WTC11 (cell line): ENCODE data around the gene NMRK1. TPM values are rescaled to one million over a fixed set of nuclear protein-coding genes. Genes with fewer than 3 reads are reported as not detected.

Source experiments
- ATAC-seq: fragments of 200-7000 bp; cut with Tn5 transposase; 2 replicates; pipeline ENCODE4 v1.10.0; 2021; ENCODE audit warnings: mild to moderate bottlenecking, moderate library complexity
- CTCF ChIA-PET: fragments of 300-600 bp; sonication (Branson Sonifier 250); formaldehyde crosslinking; loops from one replicate; lab custom pipeline; 2021; ENCODE audit warnings: antibody characterized with exemption; lab: Charles Lee
- POLR2A ChIA-PET: fragments of 350-600 bp; sonication (Branson Sonifier 250); formaldehyde crosslinking; loops from one replicate; lab custom pipeline; 2021; ENCODE audit warnings: antibody characterized with exemption; lab: Charles Lee
- DNase-seq: peaks from one replicate; pipeline ENCODE4 v3.0.0; 2021; ENCODE audit warnings: low spot score
- H3K27ac Mint-ChIP-seq: 2 replicates; pipeline ENCODE4 v1.8.0; 2021; ENCODE audit warnings: mixed read lengths
- H3K27me3 Mint-ChIP-seq: 2 replicates; pipeline ENCODE4 v1.8.0; 2021; ENCODE audit warnings: low read depth, mild to moderate bottlenecking, moderate library complexity, mixed read lengths
- H3K36me3 Mint-ChIP-seq: 2 replicates; pipeline ENCODE4 v1.8.0; 2021; ENCODE audit warnings: mixed read lengths
- H3K4me1 Mint-ChIP-seq: 2 replicates; pipeline ENCODE4 v1.8.0; 2022; ENCODE audit warnings: mixed read lengths
- H3K4me3 Mint-ChIP-seq: 2 replicates; pipeline ENCODE4 v1.8.0; 2021; ENCODE audit warnings: mild to moderate bottlenecking, moderate library complexity, mixed read lengths
- H3K9me3 Mint-ChIP-seq: 2 replicates; pipeline ENCODE4 v1.8.0; 2021; ENCODE audit warnings: mixed read lengths
- ATF2 ChIP-seq: sonication (generic); formaldehyde crosslinking; IDR thresholded peaks from 2 replicates; pipeline ENCODE4 v1.8.1; 2022; ENCODE audit warnings: low read depth, missing genetic modification reagents, borderline replicate concordance
- ATF3 ChIP-seq: sonication (generic); formaldehyde crosslinking; conservative IDR thresholded peaks from 2 replicates; pipeline ENCODE4 v1.8.1; 2022; ENCODE audit warnings: mild to moderate bottlenecking, missing genetic modification reagents
- CREM ChIP-seq: sonication (generic); formaldehyde crosslinking; IDR thresholded peaks from 2 replicates; pipeline ENCODE4 v1.8.1; 2022; ENCODE audit warnings: mild to moderate bottlenecking, missing genetic modification reagents, moderate library complexity
- E2F1 ChIP-seq: sonication (generic); formaldehyde crosslinking; IDR thresholded peaks from 2 replicates; pipeline ENCODE4 v1.8.0; 2022; ENCODE audit warnings: mild to moderate bottlenecking, missing genetic modification reagents
- E2F4 ChIP-seq: sonication (generic); formaldehyde crosslinking; IDR thresholded peaks from 2 replicates; pipeline ENCODE4 v1.8.1; 2022; ENCODE audit warnings: low read depth, mild to moderate bottlenecking, moderate library complexity, missing genetic modification reagents, borderline replicate concordance
- ELF4 ChIP-seq: sonication (generic); formaldehyde crosslinking; IDR thresholded peaks from 2 replicates; pipeline ENCODE4 v1.8.1; 2022; ENCODE audit warnings: low read depth, mild to moderate bottlenecking, moderate library complexity, missing genetic modification reagents
- FOXJ3 ChIP-seq: sonication (generic); formaldehyde crosslinking; IDR thresholded peaks from 2 replicates; pipeline ENCODE4 v1.9.0; 2021; ENCODE audit warnings: missing genetic modification reagents, mild to moderate bottlenecking, borderline replicate concordance
- FOXP1 ChIP-seq: sonication (generic); formaldehyde crosslinking; IDR thresholded peaks from 2 replicates; pipeline ENCODE4 v1.8.0; 2022; ENCODE audit warnings: missing genetic modification reagents, mild to moderate bottlenecking, moderate library complexity, borderline replicate concordance
- GABPB1 ChIP-seq: sonication (generic); formaldehyde crosslinking; IDR thresholded peaks from 2 replicates; pipeline ENCODE4 v1.8.1; 2023; ENCODE audit warnings: mild to moderate bottlenecking, missing genetic modification reagents
- GTF2I ChIP-seq: fragments of 250-450 bp; sonication (Bioruptor Pico); conservative IDR thresholded peaks from 2 replicates; pipeline ENCODE4 v1.4.0; 2021; ENCODE audit warnings: mild to moderate bottlenecking
- HMGA2 ChIP-seq: fragments of 250-450 bp; sonication (Bioruptor Pico); IDR thresholded peaks from 2 replicates; pipeline ENCODE4 v1.4.0; 2021; ENCODE audit warnings: mild to moderate bottlenecking, moderate library complexity
- KAT7 ChIP-seq: sonication (generic); formaldehyde crosslinking; IDR thresholded peaks from 2 replicates; pipeline ENCODE4 v1.8.1; 2023; ENCODE audit warnings: missing genetic modification reagents, mild to moderate bottlenecking, borderline replicate concordance
- NFE2L1 ChIP-seq: sonication (generic); formaldehyde crosslinking; IDR thresholded peaks from 2 replicates; pipeline ENCODE4 v1.8.1; 2023; ENCODE audit warnings: missing genetic modification reagents
- NR2C2 ChIP-seq: sonication (generic); formaldehyde crosslinking; IDR thresholded peaks from 2 replicates; pipeline ENCODE4 v1.8.0; 2022; ENCODE audit warnings: mild to moderate bottlenecking, missing genetic modification reagents
- PRRX2 ChIP-seq: fragments of 250-450 bp; sonication (Bioruptor Pico); IDR thresholded peaks from 2 replicates; pipeline ENCODE4 v1.8.0; 2021; ENCODE audit warnings: mild to moderate bottlenecking
- RELA ChIP-seq: sonication (generic); formaldehyde crosslinking; IDR thresholded peaks from 2 replicates; pipeline ENCODE4 v1.8.1; 2022; ENCODE audit warnings: missing genetic modification reagents, mild to moderate bottlenecking, borderline replicate concordance
- SMAD4 ChIP-seq: sonication (generic); formaldehyde crosslinking; IDR thresholded peaks from 2 replicates; pipeline ENCODE4 v1.8.0; 2022; ENCODE audit warnings: mild to moderate bottlenecking, missing genetic modification reagents
- STAT6 ChIP-seq: sonication (generic); formaldehyde crosslinking; conservative IDR thresholded peaks from 2 replicates; pipeline ENCODE4 v1.8.1; 2023; ENCODE audit warnings: mild to moderate bottlenecking, low read depth, missing genetic modification reagents, moderate library complexity
- USF1 ChIP-seq: sonication (generic); formaldehyde crosslinking; IDR thresholded peaks from 2 replicates; pipeline ENCODE4 v1.8.0; 2022; ENCODE audit warnings: mild to moderate bottlenecking, missing genetic modification reagents
- ZNF138 ChIP-seq: sonication (generic); formaldehyde crosslinking; conservative IDR thresholded peaks from 2 replicates; pipeline ENCODE4 v1.8.1; 2022; ENCODE audit warnings: mild to moderate bottlenecking, moderate library complexity, missing genetic modification reagents
- ZNF232 ChIP-seq: sonication (generic); formaldehyde crosslinking; IDR thresholded peaks from 2 replicates; pipeline ENCODE4 v1.8.0; 2022; ENCODE audit warnings: mild to moderate bottlenecking, missing genetic modification reagents
- ZNF425 ChIP-seq: fragments of 250-450 bp; sonication (Bioruptor Pico); conservative IDR thresholded peaks from 2 replicates; pipeline ENCODE4 v1.9.0; 2021; ENCODE audit warnings: mild to moderate bottlenecking
- ZSCAN18 ChIP-seq: fragments of 250-450 bp; sonication (Bioruptor Pico); IDR thresholded peaks from 2 replicates; pipeline ENCODE4 v2.1.2; 2022; ENCODE audit warnings: mild to moderate bottlenecking, moderate library complexity
- total RNA-seq: library from RNA; stranded (reverse); gene quantifications from 3 replicates; pipeline ENCODE4 v1.2.3, GENCODE V29; 2021

Gene NMRK1
- total RNA-seq, 1 experiment from 2014 or later = 14.5 TPM

- no peak overlapping the region for H3K4me3 Mint-ChIP-seq
- TF ChIP-seq ATF3 (CRISPR knock-in tag) (no peak), ZNF425 (CRISPR knock-in tag) (no peak), FOXP1 (CRISPR knock-in tag) (no peak), KAT7 (CRISPR knock-in tag) (no peak), NFE2L1 (CRISPR knock-in tag) (no peak), SMAD4 (CRISPR knock-in tag) (no peak), FOXJ3 (CRISPR knock-in tag) (no peak), NR2C2 (CRISPR knock-in tag) (no peak), E2F1 (CRISPR knock-in tag) (no peak)
- H3K27ac Mint-ChIP-seq = no peak overlapping the region
- no peak for ATAC-seq
- no peaks in the 10 kb centered on the region for H3K9me3 Mint-ChIP-seq
- DNase-seq = no peak
- H3K4me1 Mint-ChIP-seq = peaks cover 31% of the 10 kb centered on the region
- ChIA-PET CTCF (no interaction called here), POLR2A (no interaction called here)
- H3K27me3 Mint-ChIP-seq = no peaks in the 10 kb centered on the region
- H3K36me3 Mint-ChIP-seq = no peaks in the 10 kb centered on the region
Measured at GRCh38 chr9:75096796-75097195, 8.8 kb upstream of the NMRK1 start.

- Mint-ChIP-seq H3K9me3 (no peaks in the 10 kb centered on the region), H3K36me3 (no peaks in the 10 kb centered on the region), H3K27ac (no peak overlapping the region), H3K27me3 (no peaks in the 10 kb centered on the region; the same call in 1 of the 2 replicates), H3K4me1 (peaks cover 44% of the 10 kb centered on the region), H3K4me3 (no peak overlapping the region)
- CTCF ChIA-PET = interaction anchor here (0.9 to 1.6 kb wide), 2 partner anchors 41 to 319 kb away, joined by 3 read pairs; no protein-coding TSS in a partner anchor
- DNase-seq (no peak), ATAC-seq (no peak)
- POLR2A ChIA-PET = interaction anchor here (0.6 kb wide), 1 partner anchor 9 kb away, joined by 3 read pairs; no protein-coding TSS in a partner anchor
- TF ChIP-seq HMGA2 (CRISPR knock-in tag) (no peak), USF1 (no peak), E2F4 (CRISPR knock-in tag) (no peak), ZSCAN18 (no peak), STAT6 (CRISPR knock-in tag) (no peak), ELF4 (CRISPR knock-in tag) (no peak), GTF2I (CRISPR knock-in tag) (no peak), GABPB1 (CRISPR knock-in tag) (no peak), FOXP1 (CRISPR knock-in tag) (no peak), CREM (CRISPR knock-in tag) (no peak), ZNF138 (no peak), ATF2 (CRISPR knock-in tag) (no peak), ZNF232 (CRISPR knock-in tag) (no peak), RELA (CRISPR knock-in tag) (no peak), PRRX2 (no peak)
Measured at GRCh38 chr9:75092766-75093165, 4.8 kb upstream of the NMRK1 start.
